T follicular helper cell (primary cell): ENCODE measurements around the gene RPS29.
A peak's percentile ranks its signal among the peaks of the same experiment; 100 is the strongest.
"Not testable (repeated sequence)": the region's sequence is repeated elsewhere in the genome, so short reads cannot be mapped to it uniquely, and the experiment has no call there.

Experiments used
- DNase-seq: peaks from one replicate; pipeline ENCODE4 v3.0.0-alpha.2; 2020; ENCODE audit warnings: low read depth
- total RNA-seq, 2 experiments: gene quantifications; one replicate each; lab custom pipeline; 2026; lab: John Stamatoyannopoulos, UW

The RPS29 gene
- 545 to 711 reads per million in 2 experiments for total RNA-seq

- peak; percentile 97 for DNase-seq
Measured at GRCh38 chr14:49585803-49586672, at the start of gene RPS29. Gene RPS29, minus strand, starts transcription at chr14:49586380. Its CDS starts 34 bp downstream, at chr14:49586346.

GRCh38 chr14:49634547-49635334 is 48.6 kb upstream of the RPS29 start, which contains the start of gene DNAAF2:
Gene DNAAF2, minus strand, starts transcription at chr14:49635244. Its CDS starts 95 bp downstream, at chr14:49635149.
- peak; percentile 63 for DNase-seq

GRCh38 chr14:49633640-49634546 is 47.7 kb upstream of the RPS29 start:
- DNase-seq: peak; percentile 89

GRCh38 chr14:49623941-49624839 is 38.0 kb upstream of the RPS29 start:
- no peak for DNase-seq

- no peak for DNase-seq
Measured at GRCh38 chr14:49623387-49623786, 37.2 kb upstream of the RPS29 start.

- no peak for DNase-seq
Measured at GRCh38 chr14:49622022-49622607, 35.9 kb upstream of the RPS29 start.

- DNase-seq: peak; percentile 35
Measured at GRCh38 chr14:49621114-49621881, 35.1 kb upstream of the RPS29 start.

GRCh38 chr14:49620182-49621113 is 34.3 kb upstream of the RPS29 start, which contains the start of the genes MGAT2 and RPL36AL:
Gene MGAT2, plus strand, starts transcription at chr14:49620799. Its CDS starts 470 bp downstream, at chr14:49621269.
Gene RPL36AL, minus strand, starts transcription at chr14:49620626. Its CDS starts 1,522 bp downstream, at chr14:49619104.
- peak; percentile 89 for DNase-seq

GRCh38 chr14:49619730-49620129 is 33.5 kb upstream of the RPS29 start:
- DNase-seq: no peak

- DNase-seq: not testable (repeated sequence)
Measured at GRCh38 chr14:49619273-49619672, 33.1 kb upstream of the RPS29 start.

GRCh38 chr14:49617852-49618519 is 31.8 kb upstream of the RPS29 start:
- DNase-seq: no peak

GRCh38 chr14:49615776-49616175 is 29.6 kb upstream of the RPS29 start:
- DNase-seq: no peak

- no peak for DNase-seq
Measured at GRCh38 chr14:49614196-49614595, 28.0 kb upstream of the RPS29 start.

GRCh38 chr14:49612671-49613070 is 26.5 kb upstream of the RPS29 start:
- DNase-seq: no peak

GRCh38 chr14:49612251-49612650 is 26.1 kb upstream of the RPS29 start:
- no peak for DNase-seq

- no peak for DNase-seq
Measured at GRCh38 chr14:49607583-49607982, 21.4 kb upstream of the RPS29 start.
